Suppressor macrophage (primary cell): ENCODE data around the gene ZNF410.

Experiments used
- DNase-seq, 4 experiments: peaks; one replicate each; pipeline ENCODE4 v3.0.0-alpha.2; 2020 to 2022

ZNF410 gene

GRCh38 chr14:73955674-73956073 lies 69.0 kb downstream of the ZNF410 start:
- no peak for DNase-seq

GRCh38 chr14:73958591-73958990 lies 71.9 kb downstream of the ZNF410 start:
- no peak for DNase-seq

DNA sequence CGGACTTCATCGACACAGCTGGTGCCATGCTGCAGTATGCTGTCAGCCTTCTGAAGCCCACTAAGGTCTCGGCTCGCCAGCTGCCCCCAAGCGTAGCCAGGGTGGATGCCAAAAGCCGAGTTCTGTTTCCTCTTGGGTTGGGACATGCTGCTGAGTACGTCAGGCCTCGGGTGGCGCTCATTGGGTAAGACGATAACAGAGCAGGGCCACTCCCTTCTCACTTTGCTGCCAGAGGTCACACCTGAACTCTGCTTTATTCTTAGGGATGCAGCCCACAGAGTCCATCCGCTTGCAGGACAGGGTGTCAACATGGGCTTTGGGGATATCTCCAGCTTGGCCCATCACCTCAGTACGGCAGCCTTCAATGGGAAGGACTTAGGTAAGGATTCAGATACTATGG lies 74.5 kb downstream of the ZNF410 start:
- DNase-seq, result no peak

GRCh38 chr14:73965216-73965615 lies 78.6 kb downstream of the ZNF410 start:
- no peak for DNase-seq

DNA sequence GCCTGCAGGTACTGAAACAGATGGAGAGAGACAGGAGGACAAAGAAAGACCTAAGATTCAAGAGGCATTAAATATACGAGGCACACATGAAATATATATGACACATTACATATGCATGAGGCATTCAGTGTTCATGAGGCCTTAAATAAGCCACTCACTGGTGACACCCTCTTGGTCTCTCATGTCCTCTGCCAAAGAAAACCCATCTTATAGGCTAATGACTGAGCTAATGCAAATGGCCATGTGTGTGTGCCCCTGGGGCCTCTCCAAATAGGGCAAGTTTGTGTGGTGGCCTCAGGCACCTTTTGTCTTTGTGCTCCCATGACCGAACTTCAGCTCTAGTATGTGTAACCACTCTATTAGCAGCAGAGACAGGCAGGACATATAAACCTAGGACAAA lies 82.2 kb downstream of the ZNF410 start:
- DNase-seq, result no peak

DNA sequence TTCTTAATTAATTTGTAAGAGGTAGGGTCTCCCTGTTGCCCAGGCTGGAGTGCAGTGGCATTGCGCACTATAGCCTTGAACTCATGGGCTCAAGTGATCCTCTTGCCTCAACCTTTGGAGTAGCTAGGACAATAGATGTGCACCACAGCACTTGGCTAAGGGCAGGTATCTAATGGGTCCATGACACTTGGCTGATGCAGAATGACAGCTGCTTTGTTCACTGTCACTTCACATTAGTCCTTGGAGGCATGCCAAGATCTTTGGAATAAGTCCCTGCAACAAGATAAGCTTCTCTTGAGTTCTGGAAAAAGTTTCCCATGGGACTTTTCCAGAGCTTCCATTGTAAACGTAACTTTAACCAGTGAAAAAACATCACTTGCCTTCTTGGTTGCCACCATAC lies 86.8 kb downstream of the ZNF410 start:
- DNase-seq, result no peak

GRCh38 chr14:73976125-73976524 lies 89.5 kb downstream of the ZNF410 start:
- DNase-seq, result no peak

DNA sequence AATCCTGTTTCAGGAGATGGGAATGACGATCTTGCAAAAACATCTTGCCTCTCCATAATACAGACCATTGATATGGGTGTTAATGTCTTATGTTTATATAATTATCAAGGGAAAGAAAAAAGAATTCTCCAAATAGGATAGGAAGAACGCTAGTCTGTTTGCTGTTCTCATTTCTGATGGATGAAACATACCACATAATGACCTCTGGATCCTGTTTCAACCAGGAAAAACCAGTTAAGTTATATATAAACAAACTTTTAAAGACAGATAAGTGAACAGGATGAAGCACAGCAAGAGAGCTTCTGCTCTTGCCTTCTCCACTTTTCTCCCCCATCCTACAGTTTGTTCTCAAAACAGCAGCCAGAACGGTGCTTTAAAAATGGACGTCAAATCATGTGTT lies 91.2 kb downstream of the ZNF410 start:
- no peak for DNase-seq
